Measurements from ENCODE around the gene ARID5A.
A peak's percentile ranks its signal among the peaks of the same experiment; 100 is the strongest.

Gene ARID5A

DNA sequence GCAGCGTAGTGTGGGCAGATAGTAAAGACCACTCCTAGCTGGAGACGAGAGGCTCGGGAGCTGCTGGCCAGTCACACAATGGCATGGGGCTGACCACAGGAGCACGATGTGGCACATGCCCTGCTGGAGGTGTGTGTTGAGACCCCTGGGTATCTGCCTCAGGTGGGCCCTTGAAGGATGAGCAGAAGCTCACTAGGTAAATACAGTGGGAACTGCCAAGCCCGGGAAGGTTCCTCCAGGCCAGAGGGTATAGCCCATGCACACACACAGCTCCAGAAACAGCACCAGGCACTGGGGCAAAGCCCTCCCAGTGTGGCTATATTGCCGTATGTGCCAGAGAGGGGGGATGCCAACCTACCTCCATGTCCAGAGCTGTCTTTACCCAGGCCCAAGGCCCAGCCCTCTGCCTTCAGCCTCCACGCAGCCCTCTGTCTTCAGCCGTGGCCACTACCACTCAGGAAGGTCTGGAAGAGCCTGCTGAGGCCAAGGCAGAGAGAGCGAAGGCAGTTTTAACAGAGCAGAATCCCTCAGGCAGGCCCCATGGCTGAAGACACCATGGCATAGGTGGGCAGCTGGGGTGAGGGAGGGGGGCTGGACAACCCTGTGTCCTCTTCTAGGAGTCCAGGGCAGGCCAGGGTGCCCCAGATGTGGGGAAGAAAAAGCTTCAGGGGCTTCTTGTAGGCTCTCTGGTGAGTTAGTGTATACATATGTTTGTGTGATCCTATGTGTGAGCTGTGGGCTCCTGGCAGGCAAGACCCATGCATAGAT lies 7.0 kb upstream of the ARID5A start:
- H3K4me1 Mint-ChIP-seq (ENCODE audit: low read depth), result peaks cover 91% of the 10 kb centered on the region

DNA sequence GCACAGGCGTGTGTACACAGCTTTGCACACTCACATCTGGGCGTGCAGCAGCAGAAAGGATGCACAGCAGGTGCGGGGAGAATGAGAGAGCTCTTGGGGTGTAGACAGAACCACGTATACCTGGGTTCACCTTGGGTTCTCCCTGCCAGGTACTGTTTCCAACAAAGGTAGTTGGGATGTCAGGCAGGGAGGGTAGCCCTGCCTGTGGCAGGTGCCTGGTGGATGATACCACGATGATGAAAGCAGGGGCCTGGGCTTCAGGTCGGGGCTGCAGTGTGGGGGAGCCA lies 6.5 kb upstream of the ARID5A start:
- Mint-ChIP-seq H3K36me3 (ENCODE audit: low read depth) (no peaks in the 10 kb centered on the region), H3K9me3 (no peaks in the 10 kb centered on the region), H3K27me3 (no peaks in the 10 kb centered on the region), H3K4me1 (ENCODE audit: low read depth) (peaks cover 86% of the 10 kb centered on the region), H3K4me3 (peak overlapping the region; percentile 50), H3K27ac (peak overlapping the region; percentile 63)

More for the DNA sequence above, 7.0 kb upstream of the ARID5A start:
- H3K36me3 Mint-ChIP-seq (ENCODE audit: low read depth), result no peaks in the 10 kb centered on the region
- no peaks in the 10 kb centered on the region for H3K27me3 Mint-ChIP-seq
- H3K4me3 Mint-ChIP-seq, result peak overlapping the region; percentile 77
- H3K9me3 Mint-ChIP-seq, result no peaks in the 10 kb centered on the region
- peak overlapping the region; percentile 91 for H3K27ac Mint-ChIP-seq

DNA sequence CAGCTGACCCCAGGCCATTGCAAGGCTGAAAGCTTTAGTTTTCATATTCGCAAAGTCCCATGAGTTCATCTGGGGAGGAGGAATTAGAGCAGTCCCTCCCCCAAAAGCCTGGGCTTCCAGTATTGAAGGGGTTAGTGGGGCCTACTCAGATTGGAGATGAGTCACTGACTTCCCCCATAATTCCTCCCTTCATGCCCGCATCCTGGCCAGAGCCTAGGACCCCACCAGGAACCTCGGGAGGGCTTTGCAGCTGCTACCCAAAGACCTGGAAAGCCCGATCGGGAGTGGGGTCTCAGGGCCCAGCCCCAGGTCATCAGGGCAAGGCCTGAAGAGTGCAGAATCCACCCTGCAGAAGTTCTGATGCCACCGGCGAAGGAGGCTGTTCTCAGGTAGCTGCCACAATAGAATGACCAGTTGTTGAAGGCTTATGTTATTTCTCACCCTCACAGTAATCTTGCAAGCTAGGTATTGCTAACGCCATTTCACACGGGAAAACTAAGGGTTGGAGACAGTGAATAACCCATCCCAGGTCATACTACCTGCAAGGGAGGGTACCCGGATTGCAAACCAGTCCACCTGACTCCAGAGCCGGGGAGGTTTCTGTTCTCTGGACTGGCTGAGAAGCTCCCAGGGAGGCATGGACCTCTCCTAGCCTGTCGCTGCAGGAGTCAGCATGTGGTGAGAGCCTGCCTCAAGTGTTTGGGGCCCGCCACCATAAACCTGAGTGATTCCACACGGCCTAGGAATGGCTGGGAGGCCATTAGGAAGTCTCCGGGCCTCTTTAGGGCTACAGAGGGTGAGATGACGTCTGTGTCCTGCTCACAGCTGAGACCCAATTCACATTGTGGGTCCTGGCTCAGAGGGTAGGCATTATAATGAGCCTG lies 5.8 kb upstream of the ARID5A start:
- Mint-ChIP-seq H3K36me3 (ENCODE audit: low read depth) (no peaks in the 10 kb centered on the region), H3K9me3 (no peaks in the 10 kb centered on the region), H3K27ac (peak overlapping the region; percentile 92), H3K4me3 (peak overlapping the region; percentile 13), H3K27me3 (no peaks in the 10 kb centered on the region), H3K4me1 (ENCODE audit: low read depth) (peaks cover 83% of the 10 kb centered on the region)

DNA sequence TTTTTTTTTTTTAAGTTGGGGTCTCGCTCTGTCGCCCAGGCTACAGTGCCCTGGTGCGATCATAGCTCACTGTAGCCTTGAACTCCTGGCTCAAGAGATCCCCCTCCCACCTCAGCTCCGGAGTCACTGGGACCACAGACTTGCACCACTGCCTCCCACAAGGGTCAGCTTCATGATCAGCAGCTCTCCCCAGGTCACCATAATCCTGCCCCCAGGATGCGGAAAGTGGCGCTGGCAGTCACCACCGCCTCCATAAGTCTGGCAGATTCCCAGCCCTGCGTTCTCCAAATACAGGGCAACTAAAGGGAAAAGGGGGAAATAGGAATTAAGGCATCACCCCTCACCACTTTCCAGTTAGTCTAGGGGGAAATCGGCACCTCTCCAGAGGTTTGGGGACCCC lies 5.2 kb upstream of the ARID5A start:
- Mint-ChIP-seq H3K9me3 (no peaks in the 10 kb centered on the region), H3K36me3 (ENCODE audit: low read depth) (no peaks in the 10 kb centered on the region), H3K27me3 (no peaks in the 10 kb centered on the region), H3K4me3 (peak overlapping the region; percentile 58), H3K4me1 (ENCODE audit: low read depth) (peaks cover 83% of the 10 kb centered on the region), H3K27ac (peak overlapping the region; percentile 92)

DNA sequence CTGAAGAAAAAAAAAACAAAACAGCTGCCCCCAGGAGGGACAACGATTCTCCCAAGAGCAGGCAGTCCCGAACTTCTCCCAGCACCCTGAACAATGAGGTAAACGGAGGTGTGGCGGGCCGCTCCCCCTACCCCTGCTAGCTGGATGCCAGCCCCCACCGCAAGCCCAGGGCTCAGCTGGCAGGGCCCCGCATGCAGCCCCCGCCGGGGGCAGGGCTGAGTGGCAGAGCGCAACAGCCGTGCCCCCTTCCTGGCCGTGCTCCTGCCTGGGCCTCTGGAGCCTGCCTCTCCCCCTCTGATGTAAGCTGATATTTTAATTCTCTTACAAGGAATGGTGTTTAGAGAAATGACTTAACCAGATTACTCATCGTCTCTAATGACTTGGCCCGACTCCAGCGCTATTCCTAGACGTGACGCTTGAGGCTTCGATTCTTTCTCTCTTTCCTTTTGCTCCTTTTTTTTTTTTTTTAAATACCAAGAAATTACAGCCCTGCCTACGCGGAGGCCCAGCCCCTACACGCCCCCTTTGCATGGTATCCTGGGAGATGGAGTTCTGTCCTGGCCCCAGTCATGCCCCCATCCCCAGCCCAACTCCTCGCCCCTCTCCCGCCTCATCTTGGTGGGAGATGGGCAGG lies 4.6 kb upstream of the ARID5A start:
- Mint-ChIP-seq H3K27me3 (no peaks in the 10 kb centered on the region), H3K9me3 (no peaks in the 10 kb centered on the region), H3K4me1 (ENCODE audit: low read depth) (peaks cover 77% of the 10 kb centered on the region), H3K4me3 (peak overlapping the region; percentile 58), H3K36me3 (ENCODE audit: low read depth) (no peaks in the 10 kb centered on the region), H3K27ac (peak overlapping the region; percentile 92)

DNA sequence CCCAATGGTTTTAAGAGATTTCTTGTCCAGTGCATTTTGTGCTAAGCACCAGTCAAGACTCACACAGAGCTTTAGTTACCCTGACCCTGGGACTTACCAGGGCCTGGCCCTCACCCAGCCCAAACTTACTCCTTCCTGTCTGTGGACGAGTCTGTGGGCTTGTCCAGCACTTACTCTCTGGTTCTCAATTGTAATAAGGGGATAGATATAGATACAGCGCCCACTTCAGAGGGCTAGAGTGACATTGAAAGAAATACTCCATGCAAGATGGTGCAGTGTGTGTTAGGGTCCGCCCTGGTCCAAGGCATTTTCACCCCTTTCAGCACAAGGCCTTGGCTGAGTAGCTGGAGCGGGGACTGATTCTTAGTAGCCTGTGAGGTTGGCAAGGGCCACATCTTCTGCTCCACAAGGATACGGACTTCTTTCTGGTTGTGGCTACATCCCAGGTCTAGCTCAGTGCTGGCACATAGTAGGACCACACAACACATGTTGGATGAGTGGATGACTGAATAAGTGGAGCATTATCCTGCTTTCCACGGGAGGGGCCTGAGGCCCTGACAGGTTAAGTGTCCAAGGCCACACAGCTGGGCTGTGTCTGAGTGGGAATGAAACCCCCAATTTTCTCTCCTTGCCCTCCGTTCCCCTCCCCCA lies 3.8 kb upstream of the ARID5A start:
- no peaks in the 10 kb centered on the region for H3K27me3 Mint-ChIP-seq
- H3K4me1 Mint-ChIP-seq (ENCODE audit: low read depth), result peaks cover 75% of the 10 kb centered on the region
- peak overlapping the region; percentile 58 for H3K4me3 Mint-ChIP-seq
- no peaks in the 10 kb centered on the region for H3K36me3 Mint-ChIP-seq (ENCODE audit: low read depth)
- H3K27ac Mint-ChIP-seq, result peak overlapping the region; percentile 92
- no peaks in the 10 kb centered on the region for H3K9me3 Mint-ChIP-seq

DNA sequence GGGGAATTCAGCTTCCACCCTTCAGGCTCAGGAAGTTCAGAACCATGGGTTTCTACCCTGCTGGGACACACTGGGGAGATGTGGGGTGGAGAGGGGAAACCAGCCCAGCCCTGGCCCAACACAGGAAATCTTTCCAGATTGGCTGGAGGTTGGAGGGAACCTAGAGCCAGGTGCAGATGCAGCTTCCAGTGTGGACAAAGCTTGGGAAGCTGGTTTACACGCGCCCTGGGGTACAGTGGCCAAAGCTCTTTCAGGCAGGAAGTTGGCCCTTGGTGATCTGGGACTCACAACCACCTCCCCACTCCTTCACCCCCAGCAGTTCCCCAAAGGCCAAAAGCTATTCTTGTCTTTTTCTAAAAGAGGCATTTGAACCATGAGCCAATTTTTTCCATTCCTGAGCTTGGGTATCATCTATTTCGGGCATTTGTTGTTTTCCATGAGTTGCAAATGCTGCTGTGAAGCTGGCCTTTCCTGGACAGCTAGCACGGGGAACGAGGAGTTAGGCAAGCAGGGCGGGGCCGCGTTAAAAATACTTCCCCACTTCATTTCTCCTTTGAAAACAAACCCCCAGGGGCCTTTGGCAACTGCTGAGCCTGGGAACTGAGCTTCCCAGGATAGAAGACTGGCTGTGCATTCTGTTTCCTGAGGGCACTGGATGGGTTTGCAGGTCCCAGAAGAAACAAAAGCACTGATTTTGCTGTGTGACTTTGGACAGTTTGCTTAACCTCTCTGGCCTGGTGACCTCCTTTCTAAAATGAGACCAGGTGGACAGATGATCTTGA lies 3.1 kb upstream of the ARID5A start:
- peaks cover 70% of the 10 kb centered on the region for H3K4me1 Mint-ChIP-seq (ENCODE audit: low read depth)
- H3K36me3 Mint-ChIP-seq (ENCODE audit: low read depth), result peaks cover 3% of the 10 kb centered on the region
- H3K9me3 Mint-ChIP-seq, result no peaks in the 10 kb centered on the region
- H3K27me3 Mint-ChIP-seq, result no peaks in the 10 kb centered on the region
- no peak overlapping the region for H3K4me3 Mint-ChIP-seq
- peak overlapping the region; percentile 70 for H3K27ac Mint-ChIP-seq

DNA sequence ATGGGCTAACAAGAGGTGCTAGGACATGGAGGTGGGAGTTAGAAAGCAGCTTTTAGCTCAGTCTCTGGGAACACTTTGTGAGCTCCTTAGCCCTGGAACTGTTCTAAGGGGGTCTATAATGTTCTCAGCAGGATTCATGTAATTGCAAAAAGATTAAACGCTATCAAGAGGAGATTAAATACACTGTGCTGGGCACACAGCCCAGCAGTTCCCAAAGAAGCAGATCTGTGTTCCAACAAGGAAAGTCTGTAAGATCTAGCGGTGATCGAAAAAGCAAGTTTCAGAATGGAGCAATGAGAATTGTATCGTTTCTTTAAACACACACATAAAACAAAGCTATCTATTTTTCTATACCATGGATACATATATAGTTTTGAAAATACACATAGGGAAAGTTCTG lies 2.4 kb upstream of the ARID5A start:
- H3K27me3 Mint-ChIP-seq, result no peaks in the 10 kb centered on the region
- H3K9me3 Mint-ChIP-seq, result no peaks in the 10 kb centered on the region
- H3K4me3 Mint-ChIP-seq, result no peak overlapping the region
- peaks cover 6% of the 10 kb centered on the region for H3K36me3 Mint-ChIP-seq (ENCODE audit: low read depth)
- no peak overlapping the region for H3K27ac Mint-ChIP-seq
- H3K4me1 Mint-ChIP-seq (ENCODE audit: low read depth), result peaks cover 70% of the 10 kb centered on the region

DNA sequence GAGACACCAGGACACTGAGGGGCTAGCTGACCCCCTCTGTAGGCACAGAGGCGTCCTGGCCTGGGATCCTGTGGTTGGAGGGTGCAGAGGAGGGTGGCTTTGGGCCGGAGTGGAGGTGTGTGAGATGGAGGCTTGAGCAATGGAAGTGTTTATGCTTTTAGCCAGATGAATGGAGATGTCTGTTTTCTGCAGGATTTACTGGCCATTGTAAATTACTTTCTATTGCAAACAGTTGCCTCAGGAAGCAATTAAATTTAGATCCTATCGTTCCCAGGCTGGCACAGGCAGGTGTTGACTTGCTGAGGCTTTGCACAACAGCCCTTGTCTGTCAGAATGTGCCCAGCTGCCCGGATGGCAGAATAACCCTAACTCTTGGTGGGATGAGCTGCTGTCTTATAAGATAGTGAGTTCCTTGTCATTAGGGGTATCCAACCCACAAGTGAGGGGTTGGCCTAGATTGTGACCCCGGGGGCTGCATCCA lies 1.8 kb upstream of the ARID5A start:
- H3K4me1 Mint-ChIP-seq (ENCODE audit: low read depth), result peaks cover 70% of the 10 kb centered on the region
- H3K9me3 Mint-ChIP-seq, result no peaks in the 10 kb centered on the region
- H3K4me3 Mint-ChIP-seq, result no peak overlapping the region
- peaks cover 10% of the 10 kb centered on the region for H3K36me3 Mint-ChIP-seq (ENCODE audit: low read depth)
- no peaks in the 10 kb centered on the region for H3K27me3 Mint-ChIP-seq
- H3K27ac Mint-ChIP-seq, result no peak overlapping the region

DNA sequence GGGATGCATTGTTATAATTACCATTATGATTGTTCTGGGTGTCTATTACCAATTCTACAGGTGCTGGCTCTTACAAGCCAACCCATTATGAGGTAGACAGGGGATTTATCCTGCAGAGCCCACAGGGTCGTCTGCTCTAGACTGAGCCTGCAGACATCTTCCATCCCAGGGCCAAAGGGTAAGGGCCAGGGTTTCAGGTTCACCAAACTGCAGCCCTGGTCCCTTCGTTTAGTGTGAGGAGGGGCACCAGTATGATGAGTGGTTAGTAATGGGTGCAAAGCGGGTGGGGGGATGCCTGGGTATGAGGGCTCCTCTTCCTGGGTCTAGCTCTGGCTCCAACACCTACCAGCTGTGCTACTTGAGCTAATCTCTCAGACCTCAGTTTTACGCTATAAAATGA lies 1.2 kb upstream of the ARID5A start:
- Mint-ChIP-seq H3K36me3 (ENCODE audit: low read depth) (peaks cover 16% of the 10 kb centered on the region), H3K9me3 (no peaks in the 10 kb centered on the region), H3K27me3 (no peaks in the 10 kb centered on the region), H3K4me3 (no peak overlapping the region), H3K27ac (no peak overlapping the region), H3K4me1 (ENCODE audit: low read depth) (peaks cover 70% of the 10 kb centered on the region)

DNA sequence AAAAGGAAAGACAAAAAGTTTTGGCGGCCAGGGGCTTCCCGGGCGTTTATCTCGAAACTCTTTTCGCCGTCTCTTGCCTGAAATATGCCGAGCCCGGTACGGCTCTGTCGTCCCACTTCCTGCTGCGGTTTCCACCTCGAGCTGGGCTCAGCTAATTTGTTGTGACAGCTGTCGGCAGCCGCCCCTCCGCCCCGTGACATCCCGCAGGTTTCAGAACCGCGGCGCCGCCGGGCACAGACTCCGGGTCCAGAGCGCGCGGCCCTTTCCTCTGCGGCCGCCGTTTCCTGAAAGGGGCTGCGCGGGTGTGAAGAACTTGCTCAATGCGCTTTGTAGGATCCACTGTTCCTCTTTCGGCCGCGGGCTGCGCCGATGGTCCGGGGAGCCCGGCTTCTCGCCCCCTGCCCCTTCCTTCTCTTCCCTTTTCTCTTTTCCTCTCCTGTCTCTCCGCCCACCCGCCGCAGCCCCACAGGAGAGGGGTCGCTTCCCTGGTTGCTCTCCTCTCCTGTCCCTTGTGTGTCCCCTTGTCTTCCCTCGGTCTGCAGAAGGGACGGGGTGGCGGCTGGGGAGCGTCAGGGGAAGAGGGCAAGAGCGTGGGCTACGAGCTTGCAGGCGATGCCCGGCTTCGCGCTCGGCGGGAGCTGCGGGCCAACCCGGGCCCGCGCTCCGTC lies 648 bp downstream of the ARID5A start:
- no peaks in the 10 kb centered on the region for H3K27me3 Mint-ChIP-seq
- peaks cover 64% of the 10 kb centered on the region for H3K4me1 Mint-ChIP-seq (ENCODE audit: low read depth)
- peak overlapping the region; percentile 90 for H3K27ac Mint-ChIP-seq
- H3K4me3 Mint-ChIP-seq, result peak overlapping the region; percentile 91
- peaks cover 29% of the 10 kb centered on the region for H3K36me3 Mint-ChIP-seq (ENCODE audit: low read depth)
- no peaks in the 10 kb centered on the region for H3K9me3 Mint-ChIP-seq

DNA sequence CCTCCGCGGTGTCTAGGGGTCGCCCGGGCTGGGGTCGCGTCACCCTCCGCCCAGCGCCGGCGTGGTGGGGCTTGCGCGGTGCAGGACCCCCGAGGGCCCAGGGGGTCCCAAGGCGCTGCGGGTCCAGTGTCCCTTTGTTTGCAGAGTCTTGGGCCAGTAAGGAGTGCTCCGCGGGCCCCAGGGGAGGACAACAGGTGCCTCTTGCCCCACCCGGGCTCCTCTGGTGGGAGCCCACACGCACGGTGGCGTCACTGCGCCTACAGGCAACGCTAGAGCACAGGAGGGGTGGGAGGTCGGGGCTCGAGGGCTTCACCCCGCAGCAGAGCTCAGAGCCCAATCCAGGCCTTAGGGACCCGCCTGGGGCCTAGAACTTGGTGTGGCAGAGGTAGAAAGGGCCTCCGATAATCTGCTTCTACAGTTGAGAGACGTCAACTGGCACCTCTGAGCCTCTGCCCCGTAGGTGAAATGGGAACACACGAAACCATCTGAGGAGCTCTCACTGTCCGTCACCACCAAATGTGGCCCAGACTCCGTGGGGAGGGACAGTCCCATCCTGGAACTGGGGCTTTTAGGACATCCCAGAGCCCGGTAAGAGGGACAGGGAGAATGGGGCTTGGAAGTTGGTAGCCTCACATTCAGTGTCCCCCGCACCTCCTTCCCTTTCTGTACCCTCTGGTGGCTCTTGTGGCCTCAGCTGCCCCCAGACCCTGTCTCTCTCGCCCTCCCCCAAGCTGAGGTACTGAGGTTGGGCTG lies 1.4 kb downstream of the ARID5A start:
- Mint-ChIP-seq H3K27ac (peak overlapping the region; percentile 90), H3K9me3 (no peaks in the 10 kb centered on the region), H3K4me1 (ENCODE audit: low read depth) (peaks cover 63% of the 10 kb centered on the region), H3K36me3 (ENCODE audit: low read depth) (peaks cover 35% of the 10 kb centered on the region), H3K4me3 (peak overlapping the region; percentile 91), H3K27me3 (no peaks in the 10 kb centered on the region)

DNA sequence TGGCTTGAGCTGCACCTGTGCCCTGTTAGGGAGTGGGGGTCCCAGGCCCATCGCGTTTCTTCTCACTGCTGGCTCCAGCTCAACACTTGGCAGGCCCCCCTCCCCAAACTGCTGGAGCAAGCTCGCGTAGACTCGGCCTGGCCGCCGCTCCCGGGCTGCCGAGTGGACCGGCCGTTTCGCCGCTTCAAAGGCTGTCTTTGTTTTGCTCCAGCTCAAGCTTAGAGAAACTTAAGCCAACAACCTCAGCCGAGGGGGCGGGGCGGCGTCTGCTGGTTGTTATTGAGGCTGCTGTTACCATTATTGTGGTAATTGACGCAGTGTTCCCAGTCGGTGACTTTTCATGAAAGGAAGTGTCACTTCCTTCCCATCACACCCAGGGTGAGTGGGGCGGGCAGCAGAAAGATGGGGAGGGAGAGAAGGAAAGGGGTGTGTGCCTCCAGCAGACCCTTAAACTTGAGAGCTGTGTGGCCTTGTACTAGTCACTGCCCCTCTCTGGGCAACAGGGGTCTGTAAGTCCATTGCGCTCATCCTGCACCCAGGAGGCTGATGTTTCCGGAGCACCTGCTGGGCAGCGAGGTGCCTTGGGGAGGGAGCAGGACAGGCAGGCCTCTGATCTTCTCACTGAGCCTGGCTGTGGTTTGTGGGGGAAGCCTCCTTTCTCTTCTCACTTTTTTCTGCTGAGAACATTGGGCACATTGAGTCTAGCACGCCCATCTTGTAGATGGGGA lies 2.1 kb downstream of the ARID5A start:
- peaks cover 63% of the 10 kb centered on the region for H3K4me1 Mint-ChIP-seq (ENCODE audit: low read depth)

More for the DNA sequence above, 2.1 kb downstream of the ARID5A start:
- peak overlapping the region; percentile 90 for H3K27ac Mint-ChIP-seq
- H3K36me3 Mint-ChIP-seq (ENCODE audit: low read depth), result peaks cover 42% of the 10 kb centered on the region
- H3K27me3 Mint-ChIP-seq, result no peaks in the 10 kb centered on the region
- peak overlapping the region; percentile 91 for H3K4me3 Mint-ChIP-seq
- H3K9me3 Mint-ChIP-seq, result no peaks in the 10 kb centered on the region

Measured in stimulated activated naive CD8-positive, alpha-beta T cell treated with anti-CD3 and anti-CD28 coated beads, Interleukin-15, Interleukin-2, amounts not matched to agents 100 ng/mL and 50 ng/mL, for 24 hours (primary cell).